Neural crest cell (in vitro differentiated cells): Measurements from ENCODE around the gene HS3ST4. TPM values are rescaled to one million over a fixed set of nuclear protein-coding genes. Genes with fewer than 3 reads are reported as not detected.

Experiments used
- DNase-seq: peaks from one replicate; pipeline ENCODE4 v3.0.0; 2021; ENCODE audit warnings: low read depth, mixed read lengths, low spot score
- H3K27ac Mint-ChIP-seq: one replicate; pipeline ENCODE4 v1.8.0; 2021; ENCODE audit warnings: mild to moderate bottlenecking, mixed read lengths; ENCODE audit not compliant: unreplicated experiment
- H3K27me3 Mint-ChIP-seq: 2 replicates; pipeline ENCODE4 v1.8.0; 2021; ENCODE audit warnings: low read depth, mild to moderate bottlenecking, mixed read lengths
- H3K36me3 Mint-ChIP-seq: 2 replicates; pipeline ENCODE4 v1.8.0; 2021; ENCODE audit warnings: low read depth, mild to moderate bottlenecking, mixed read lengths
- H3K4me1 Mint-ChIP-seq: 2 replicates; pipeline ENCODE4 v1.8.0; 2021; ENCODE audit warnings: mixed read lengths
- H3K4me3 Mint-ChIP-seq: one replicate; pipeline ENCODE4 v1.8.0; 2021; ENCODE audit warnings: mild to moderate bottlenecking, mixed read lengths
- H3K9me3 Mint-ChIP-seq: 2 replicates; pipeline ENCODE4 v1.8.0; 2021; ENCODE audit warnings: mixed read lengths
- CTCF ChIP-seq: fragments of 200-600 bp; sonication (generic); conservative IDR thresholded peaks from 2 replicates; pipeline ENCODE4 v1.5.0; 2021; ENCODE audit warnings: antibody characterized with exemption, mild to moderate bottlenecking
- total RNA-seq: library from RNA; stranded (reverse); gene quantifications from 2 replicates; pipeline ENCODE4 v1.2.1, GENCODE V29; 2021

HS3ST4 gene
- total RNA-seq, 1 donor from 2014 or later = 1.1 TPM

- H3K27me3 Mint-ChIP-seq = no peaks in the 10 kb centered on the region
Observed at GRCh38 chr16:25959221-25959620, 267.5 kb downstream of the HS3ST4 start.

GRCh38 chr16:25966172-25967097, 274.7 kb downstream of the HS3ST4 start:
- no peaks in the 10 kb centered on the region for H3K9me3 Mint-ChIP-seq
- H3K4me3 Mint-ChIP-seq = no peak overlapping the region

More at GRCh38 chr16:25959221-25959620, 267.5 kb downstream of the HS3ST4 start:
- H3K27ac Mint-ChIP-seq = no peak overlapping the region
- no peak for TF ChIP-seq CTCF
- H3K4me3 Mint-ChIP-seq = no peak overlapping the region
- H3K4me1 Mint-ChIP-seq = no peaks in the 10 kb centered on the region
- no peak for DNase-seq
- no peaks in the 10 kb centered on the region for H3K36me3 Mint-ChIP-seq
- peaks cover 13% of the 10 kb centered on the region for H3K9me3 Mint-ChIP-seq

GRCh38 chr16:25977121-25977520, 285.4 kb downstream of the HS3ST4 start:
- TF ChIP-seq CTCF = no peak
- DNase-seq = no peak
- no peak overlapping the region for H3K4me3 Mint-ChIP-seq
- H3K27ac Mint-ChIP-seq = no peak overlapping the region
- peaks cover 2% of the 10 kb centered on the region for H3K9me3 Mint-ChIP-seq
- peaks cover 3% of the 10 kb centered on the region for H3K36me3 Mint-ChIP-seq
- no peaks in the 10 kb centered on the region for H3K27me3 Mint-ChIP-seq
- no peaks in the 10 kb centered on the region for H3K4me1 Mint-ChIP-seq

More at GRCh38 chr16:25966172-25967097, 274.7 kb downstream of the HS3ST4 start:
- no peak for DNase-seq
- Mint-ChIP-seq H3K27ac (no peak overlapping the region), H3K4me1 (no peaks in the 10 kb centered on the region), H3K36me3 (no peaks in the 10 kb centered on the region), H3K27me3 (no peaks in the 10 kb centered on the region)
- TF ChIP-seq CTCF = no peak

GRCh38 chr16:25978218-25978617, 286.5 kb downstream of the HS3ST4 start:
- Mint-ChIP-seq H3K4me3 (no peak overlapping the region), H3K9me3 (peaks cover 2% of the 10 kb centered on the region), H3K27me3 (no peaks in the 10 kb centered on the region), H3K36me3 (peaks cover 3% of the 10 kb centered on the region), H3K4me1 (no peaks in the 10 kb centered on the region), H3K27ac (no peak overlapping the region)
- no peak for DNase-seq
- TF ChIP-seq CTCF = no peak

GRCh38 chr16:25988084-25988483, 296.3 kb downstream of the HS3ST4 start:
- Mint-ChIP-seq H3K27ac (no peak overlapping the region), H3K9me3 (peaks cover 8% of the 10 kb centered on the region)

More at GRCh38 chr16:25988084-25988483, 296.3 kb downstream of the HS3ST4 start:
- Mint-ChIP-seq H3K36me3 (no peaks in the 10 kb centered on the region), H3K4me3 (no peak overlapping the region), H3K4me1 (peaks cover 5% of the 10 kb centered on the region), H3K27me3 (peaks cover 3% of the 10 kb centered on the region)
- no peak for TF ChIP-seq CTCF
- no peak for DNase-seq
